Measurements from ENCODE around the gene ACTL6B. TPM values are rescaled to one million over a fixed set of nuclear protein-coding genes. Genes with fewer than 3 reads are reported as not detected.

Gene ACTL6B
- total and polyA plus RNA-seq, 2 of the 13 experiments (the other 11 are each of a cell fraction or from before 2014, with no cell fraction given), result not detected

- TF ChIP-seq ZNF891 (CRISPR knock-in tag; IDR thresholded peaks at IDR 0.05) (0 out of 2 replicates have a peak, but pooled peaks have one; percentile 30), SETDB1 (CRISPR knock-in tag; IDR thresholded peaks at IDR 0.05; ENCODE audit: borderline replicate concordance) (no peak), ZNF44 (CRISPR knock-in tag; IDR thresholded peaks at IDR 0.05) (no peak), FOXP1 (IDR thresholded peaks at IDR 0.05) (no peak), FOXP1 (CRISPR knock-in tag; IDR thresholded peaks at IDR 0.05) (no peak), STAG1 (CRISPR knock-in tag; IDR thresholded peaks at IDR 0.05) (peak; percentile 73), TEF (CRISPR knock-in tag; IDR thresholded peaks at IDR 0.05) (no peak), HNF4A (CRISPR knock-in tag; IDR thresholded peaks at IDR 0.05) (0 out of 2 replicates have a peak, but pooled peaks have one; percentile 9), CTCF (CRISPR knock-in tag; IDR thresholded peaks at IDR 0.05) (peak; percentile 66), ZNF597 (CRISPR knock-in tag; IDR thresholded peaks at IDR 0.05) (no peak), RAD21 (CRISPR knock-in tag; IDR thresholded peaks at IDR 0.05) (peak; percentile 61; the same call in 1 of the 2 replicates), RFXAP (CRISPR knock-in tag; IDR thresholded peaks at IDR 0.05; ENCODE audit: borderline replicate concordance) (no peak)
Observed at GRCh38 chr7:100629117-100629716, 27.0 kb downstream of the ACTL6B start (continued).
